8988T (cell line): Measurements from ENCODE around the gene LUC7L2.
"Not testable (repeated sequence)": the region's sequence is repeated elsewhere in the genome, so short reads cannot be mapped to it uniquely, and the experiment has no call there.

Experiments used
- DNase-seq: peaks from one replicate; pipeline ENCODE4 v3.0.0; 2011

Gene LUC7L2

DNA sequence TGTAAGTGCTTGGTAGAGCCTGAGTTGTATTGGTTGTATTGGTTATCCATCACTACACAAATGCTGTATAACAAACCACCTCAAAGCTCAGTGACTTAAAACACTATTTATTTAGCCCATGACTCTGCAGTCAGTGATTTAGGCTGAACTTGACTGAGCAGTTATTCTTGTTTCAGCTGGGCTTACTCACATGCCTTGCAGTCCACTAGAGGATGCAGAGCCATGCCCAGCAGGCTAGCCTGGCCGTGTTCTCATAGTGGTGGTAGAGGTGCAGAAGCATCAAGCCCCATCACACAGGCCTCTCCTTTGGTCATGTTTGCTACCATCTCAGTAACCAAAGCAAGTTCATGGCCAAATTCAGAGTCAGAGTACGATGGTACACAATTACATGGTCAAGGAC lies 43.9 kb downstream of the LUC7L2 start:
- no peak for DNase-seq

DNA sequence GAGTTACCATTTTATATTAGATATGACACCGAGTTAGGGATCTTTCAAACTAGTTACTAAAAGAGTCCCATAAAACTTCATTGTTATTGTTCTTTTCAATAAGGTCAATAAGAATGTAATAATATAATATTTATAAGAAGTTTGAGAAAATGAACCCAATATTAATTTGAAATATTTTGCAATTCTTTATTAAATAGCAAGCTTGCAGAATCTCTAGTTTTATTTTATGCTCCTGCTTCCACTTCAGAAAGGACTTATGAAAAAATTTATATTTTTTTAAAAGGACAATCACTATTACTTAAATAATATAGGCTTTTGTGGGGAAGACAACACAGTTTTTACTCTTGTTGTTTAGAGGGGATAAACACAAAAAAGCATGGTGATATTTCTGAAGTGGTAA lies 47.9 kb downstream of the LUC7L2 start:
- DNase-seq = no peak

DNA sequence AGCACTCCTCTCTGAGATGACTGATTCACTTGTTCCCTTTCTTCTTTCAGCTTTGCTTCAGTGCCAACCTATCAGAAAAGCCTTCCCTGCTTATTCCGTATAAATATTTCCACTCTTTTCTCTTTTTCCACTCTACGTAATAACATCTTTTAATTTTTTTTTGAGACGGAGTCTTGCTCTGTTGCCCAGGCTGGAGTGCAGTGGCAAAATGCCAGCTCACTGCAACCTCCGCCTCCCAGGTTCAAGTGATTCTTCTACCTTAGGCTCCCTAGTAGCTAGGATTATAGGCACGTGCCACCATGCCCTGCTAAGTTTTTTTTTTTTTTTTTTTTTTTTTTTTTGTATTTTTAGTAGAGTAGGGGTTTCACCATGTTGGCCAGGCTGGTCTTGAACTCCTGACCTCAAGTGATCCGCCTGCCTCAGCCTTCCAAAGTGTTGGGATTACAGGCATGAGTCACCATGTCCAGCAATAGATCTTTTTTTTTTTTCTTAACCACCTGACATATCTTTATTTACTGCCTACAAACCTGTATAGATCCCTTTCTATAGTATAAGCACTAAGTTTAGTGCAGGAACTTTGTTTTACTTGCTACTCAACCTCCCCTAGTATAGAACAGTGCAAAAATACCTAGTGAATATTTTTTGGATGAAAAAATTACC lies 55.2 kb downstream of the LUC7L2 start:
- DNase-seq = not testable (repeated sequence)

GRCh38 chr7:139416405-139416804 lies 56.7 kb downstream of the LUC7L2 start:
- DNase-seq = no peak

- no peak for DNase-seq
These were observed 57.8 kb downstream of the LUC7L2 start for GRCh38 chr7:139417478-139417877.

DNA sequence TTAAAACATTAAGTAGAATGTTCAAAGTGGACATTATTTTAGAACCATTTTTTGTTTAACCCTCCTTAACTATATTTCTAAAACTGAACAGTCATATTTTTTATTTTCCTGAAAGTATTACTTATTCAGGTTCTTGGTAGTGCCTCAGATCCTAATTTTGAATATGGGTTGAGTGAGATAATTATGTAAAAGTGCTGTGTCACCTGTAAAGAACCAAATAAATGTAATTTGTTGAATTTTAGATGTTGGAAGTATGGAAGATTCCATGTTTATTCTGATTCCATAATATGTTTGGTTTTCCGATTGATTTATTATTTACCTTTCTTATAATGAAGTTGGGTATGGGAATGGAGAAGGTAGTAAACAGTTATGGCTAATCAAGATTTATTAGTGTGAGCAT lies 61.4 kb downstream of the LUC7L2 start:
- no peak for DNase-seq

- no peak for DNase-seq
These were observed 62.4 kb downstream of the LUC7L2 start for GRCh38 chr7:139422126-139422525.

DNA sequence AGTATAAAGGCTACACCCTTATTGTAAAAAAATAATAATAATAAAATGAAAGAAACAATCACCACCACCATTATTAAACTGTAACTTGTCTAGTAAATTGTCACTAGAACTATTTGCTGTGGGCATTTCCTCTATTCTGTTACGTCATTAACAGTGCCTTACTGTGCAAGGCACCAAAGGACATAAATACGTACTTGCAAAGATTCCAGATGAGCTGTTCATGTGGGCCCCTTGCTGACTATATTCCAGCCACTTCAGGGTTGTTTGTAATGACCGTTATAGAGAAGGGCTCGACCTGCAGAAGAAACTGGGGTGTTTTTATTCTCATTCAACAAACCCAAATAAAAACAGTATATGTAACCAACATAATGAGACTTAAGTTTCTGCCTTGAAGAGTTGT lies 63.4 kb downstream of the LUC7L2 start:
- DNase-seq = no peak

DNA sequence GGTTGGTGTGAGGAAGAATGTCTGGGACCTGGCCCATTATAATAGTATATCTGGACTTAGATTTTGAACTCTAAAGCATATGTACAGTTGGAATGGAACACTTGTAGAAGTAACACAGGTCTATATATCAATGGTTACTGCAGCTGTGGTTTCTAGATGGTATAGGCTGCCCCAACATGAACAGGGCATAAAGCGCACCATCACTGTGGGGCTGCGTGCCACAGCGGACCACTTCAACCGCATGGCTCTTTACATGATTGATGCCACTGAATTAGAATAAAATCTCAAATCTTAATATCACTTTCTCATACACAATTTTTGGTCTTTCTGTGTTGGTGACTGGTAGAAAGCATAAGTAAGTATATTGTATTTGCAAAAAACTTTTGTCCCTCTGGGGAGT lies 64.3 kb downstream of the LUC7L2 start:
- DNase-seq = no peak

- DNase-seq = not testable (repeated sequence)
These were observed 66.0 kb downstream of the LUC7L2 start for GRCh38 chr7:139425701-139426100.

- DNase-seq = no peak
These were observed 66.7 kb downstream of the LUC7L2 start for GRCh38 chr7:139426258-139427028.

GRCh38 chr7:139427029-139427420 lies 67.3 kb downstream of the LUC7L2 start:
- no peak for DNase-seq

DNA sequence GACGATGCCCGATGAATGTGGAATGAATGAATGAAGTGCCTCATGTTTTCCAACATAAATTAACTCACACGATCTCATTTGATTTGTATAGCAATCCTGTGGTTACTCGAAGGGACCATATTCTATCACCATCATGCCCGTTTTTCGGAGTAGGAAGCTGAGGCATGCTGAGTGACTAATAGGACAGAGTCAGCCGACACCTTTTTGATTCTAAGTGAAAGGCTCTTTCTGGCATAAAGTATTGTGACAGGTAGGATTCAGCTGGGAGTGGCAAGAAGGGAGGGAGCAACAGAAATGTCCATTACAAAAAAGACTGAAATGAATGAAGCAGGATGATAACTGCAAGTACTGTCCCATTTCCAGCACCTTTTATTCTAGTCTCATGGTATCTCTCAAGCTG lies 68.1 kb downstream of the LUC7L2 start:
- DNase-seq = no peak

DNA sequence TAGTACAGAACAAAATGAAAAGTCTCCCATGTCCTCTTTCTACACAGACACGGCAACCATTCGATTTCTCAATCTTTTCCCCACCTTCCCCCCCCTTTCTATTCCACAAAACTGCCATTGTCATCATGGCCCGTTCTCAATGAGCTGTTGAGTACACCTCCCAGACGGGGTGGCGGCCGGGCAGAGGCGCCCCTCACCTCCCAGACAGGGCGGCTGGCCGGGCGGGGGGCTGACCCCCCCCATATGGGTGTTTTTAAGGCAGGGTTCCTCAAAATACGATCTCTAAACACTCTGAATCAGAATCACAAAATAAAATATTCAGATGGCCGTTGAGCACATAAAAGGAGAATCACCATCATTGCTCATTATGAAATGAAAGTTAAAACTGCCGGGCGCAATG lies 70.0 kb downstream of the LUC7L2 start:
- not testable (repeated sequence) for DNase-seq

DNA sequence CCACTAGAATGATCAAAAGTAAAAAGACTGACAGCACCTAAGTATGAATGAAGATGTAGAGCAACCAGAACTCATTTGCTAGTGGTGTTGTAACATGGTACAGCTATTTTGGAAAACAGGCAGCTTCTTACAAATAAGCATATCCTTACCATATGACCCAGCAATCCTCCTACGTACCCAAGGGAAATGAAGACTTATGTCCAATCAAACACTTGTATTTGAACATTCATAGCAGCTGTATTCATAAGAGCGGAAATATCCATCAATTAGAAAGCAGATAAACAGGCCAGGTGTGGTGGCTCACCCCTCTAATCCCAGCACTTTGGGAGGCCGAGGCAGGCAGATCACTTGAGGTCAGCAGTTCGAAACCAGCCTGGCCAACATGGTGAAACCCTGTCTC lies 70.7 kb downstream of the LUC7L2 start:
- DNase-seq = no peak

DNA sequence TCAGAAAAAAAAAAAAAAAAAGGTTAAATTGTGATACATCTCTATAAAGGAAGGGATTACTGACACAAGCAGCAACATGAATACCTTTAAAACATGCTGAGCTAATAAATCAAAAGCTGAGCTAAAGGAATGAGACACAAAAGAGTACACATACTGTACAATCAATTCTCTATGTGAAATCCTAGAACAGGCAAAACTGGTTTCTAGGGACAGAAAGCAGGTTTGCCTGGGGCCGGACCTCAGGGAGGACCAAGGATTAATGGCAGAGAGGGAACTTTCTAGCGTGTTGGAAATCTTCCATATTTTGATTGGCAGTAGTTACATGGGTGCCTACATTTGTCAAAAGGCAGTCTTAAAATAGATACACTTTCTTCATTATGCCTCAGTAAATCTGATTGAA lies 71.3 kb downstream of the LUC7L2 start:
- DNase-seq = no peak

DNA sequence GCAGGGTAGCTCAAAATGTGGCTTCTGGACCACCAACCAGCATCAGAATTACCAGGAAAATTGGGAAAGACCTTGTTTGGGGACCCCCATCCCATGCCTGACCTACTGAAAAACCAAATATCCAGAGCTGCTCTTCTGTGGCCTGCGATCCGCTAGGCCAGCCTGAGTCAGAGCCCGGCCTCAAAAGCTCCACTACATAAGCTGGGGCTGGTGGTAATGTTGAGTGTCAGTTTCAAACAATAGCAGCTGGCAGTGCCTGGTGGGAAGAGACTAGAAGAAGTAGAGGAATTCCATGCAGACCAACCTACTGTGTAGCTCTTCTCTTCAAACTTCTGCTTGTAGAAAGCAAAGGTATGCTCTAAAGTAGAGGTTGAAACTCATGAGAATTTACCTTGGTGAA lies 71.8 kb downstream of the LUC7L2 start:
- DNase-seq = no peak

DNA sequence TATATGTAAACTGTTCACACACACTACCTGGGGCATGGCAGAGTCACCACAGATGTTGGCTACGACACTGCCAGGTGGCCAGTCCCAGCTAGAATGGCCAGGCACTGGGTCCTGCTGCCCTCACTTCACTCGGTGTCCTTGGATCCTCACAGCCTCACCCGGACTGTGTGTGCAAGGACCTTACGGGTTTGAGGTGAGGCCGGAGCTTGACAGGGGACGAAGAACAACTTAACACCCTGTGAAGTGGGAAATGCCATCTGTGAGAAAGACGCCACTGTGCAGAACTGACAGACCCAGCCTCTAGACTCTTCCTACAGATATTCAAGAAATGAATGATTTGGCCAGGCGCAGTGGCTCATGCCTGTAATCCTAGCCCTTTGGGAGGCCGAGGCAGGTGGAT lies 77.1 kb downstream of the LUC7L2 start:
- no peak for DNase-seq

GRCh38 chr7:139439375-139439774 lies 79.7 kb downstream of the LUC7L2 start:
- DNase-seq = no peak

DNA sequence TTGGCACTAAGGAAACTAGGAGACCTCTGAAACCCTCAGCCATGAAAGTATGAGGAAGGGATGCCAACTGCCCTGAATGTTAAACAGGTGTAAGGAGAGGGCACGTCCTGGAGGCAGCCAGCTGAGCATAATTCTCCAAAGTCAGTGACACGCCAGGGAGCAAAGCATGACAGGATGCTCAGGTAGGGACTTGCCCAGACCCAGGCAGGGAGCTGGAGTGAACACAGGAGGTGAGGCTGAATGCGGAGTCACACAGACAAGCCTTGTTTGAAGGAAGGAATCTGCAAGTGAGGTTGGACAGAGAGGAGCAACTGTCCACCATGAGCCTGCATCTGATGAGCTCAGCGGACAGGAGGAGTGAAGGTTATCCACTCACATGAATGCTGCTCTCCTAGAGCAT lies 82.3 kb downstream of the LUC7L2 start:
- no peak for DNase-seq

DNA sequence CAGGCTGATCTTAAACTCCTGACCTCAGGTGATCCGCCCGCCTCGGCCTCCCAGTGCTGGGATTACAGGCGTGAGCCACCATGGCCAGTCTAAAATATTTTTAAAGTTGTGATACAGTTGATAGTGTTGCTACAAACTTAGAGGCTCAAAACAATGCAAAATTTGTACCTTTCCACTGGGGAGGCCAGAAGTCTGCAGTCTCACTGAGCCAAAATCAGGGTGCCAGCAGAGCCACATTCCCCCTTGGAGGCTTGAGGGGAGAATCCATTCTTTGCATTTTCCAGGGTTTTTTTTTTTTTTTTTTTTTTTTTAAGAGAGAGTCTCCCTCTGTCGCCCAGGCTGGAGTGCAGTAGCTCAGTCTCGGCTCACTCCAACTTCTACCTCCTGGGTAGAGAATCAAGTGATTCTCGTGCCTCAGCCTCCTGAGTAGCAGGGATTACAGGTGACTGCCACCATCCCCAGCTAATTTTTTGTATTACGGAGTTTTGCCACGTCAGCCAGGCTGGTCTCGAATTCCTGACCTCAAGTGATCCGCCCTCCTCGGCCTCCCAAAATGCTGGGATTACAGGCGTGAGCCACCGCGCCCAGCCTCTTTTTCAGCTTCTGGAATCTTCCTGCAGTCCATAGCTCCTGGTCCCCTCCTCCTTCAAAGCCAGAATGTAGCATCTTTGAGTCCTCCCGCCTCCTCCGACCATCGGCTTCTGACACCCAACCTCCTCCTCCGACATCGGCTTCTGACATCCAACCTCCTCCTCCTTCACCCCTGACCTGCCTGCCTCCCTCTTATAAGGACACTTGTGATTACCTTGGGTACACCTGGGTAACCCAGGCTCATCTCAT lies 86.6 kb downstream of the LUC7L2 start:
- DNase-seq = no peak

DNA sequence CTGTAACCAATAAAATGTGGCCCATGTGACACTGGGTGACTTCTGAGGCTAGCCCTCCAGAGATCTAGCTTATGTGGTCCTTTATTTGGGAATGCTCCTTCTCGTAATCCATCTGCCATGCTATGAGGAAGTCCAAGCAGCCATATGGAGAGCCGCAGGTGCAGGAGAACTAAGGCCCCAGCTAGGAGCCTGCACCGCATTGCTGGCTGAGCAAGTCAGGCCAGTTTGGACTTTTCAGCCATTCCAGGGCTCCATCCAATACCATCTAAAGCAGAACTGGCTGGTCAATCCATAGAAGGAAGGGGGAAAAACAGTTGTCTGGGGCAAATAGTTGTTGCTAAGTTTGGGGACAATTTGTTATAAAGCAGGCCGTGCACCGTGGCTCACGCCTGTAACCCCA lies 91.2 kb downstream of the LUC7L2 start:
- DNase-seq = no peak

- DNase-seq = no peak
These were observed 91.9 kb downstream of the LUC7L2 start for GRCh38 chr7:139451638-139452037.
